ENCODE results near the gene ZSWIM8.

Gene ZSWIM8

GRCh38 chr10:73836427-73836980, 51.1 kb downstream of the ZSWIM8 start:
- no peaks in the 10 kb centered on the region for H3K4me1 Mint-ChIP-seq
- no peaks in the 10 kb centered on the region for H3K9me3 Mint-ChIP-seq
- ATAC-seq (no peak), DNase-seq (no peak)
- H3K4me3 Mint-ChIP-seq = no peak overlapping the region
- H3K27ac Mint-ChIP-seq = no peak overlapping the region
- H3K27me3 Mint-ChIP-seq = no peaks in the 10 kb centered on the region

- Mint-ChIP-seq H3K9me3 (no peaks in the 10 kb centered on the region), H3K27me3 (no peaks in the 10 kb centered on the region), H3K27ac (peak overlapping the region in 1 of 2 donors; percentile 34), H3K4me1 (no peaks in the 10 kb centered on the region), H3K4me3 (no peak overlapping the region)
- DNase-seq (no peak), ATAC-seq (no peak)
Observed at GRCh38 chr10:73837072-73837471, 51.7 kb downstream of the ZSWIM8 start.

GRCh38 chr10:73838008-73838567, 52.7 kb downstream of the ZSWIM8 start:
- Mint-ChIP-seq H3K9me3 (no peaks in the 10 kb centered on the region), H3K4me3 (no peak overlapping the region), H3K27ac (peak overlapping the region in 1 of 2 donors; percentile 54), H3K4me1 (no peaks in the 10 kb centered on the region), H3K27me3 (no peaks in the 10 kb centered on the region)
- ATAC-seq (no peak), DNase-seq (no peak)

GRCh38 chr10:73838827-73839226, 53.4 kb downstream of the ZSWIM8 start:
- Mint-ChIP-seq H3K4me3 (no peak overlapping the region), H3K4me1 (no peaks in the 10 kb centered on the region), H3K27me3 (no peaks in the 10 kb centered on the region), H3K9me3 (no peaks in the 10 kb centered on the region), H3K27ac (peak overlapping the region in 1 of 2 donors; percentile 34)
- no peak for DNase-seq
- no peak for ATAC-seq

- DNase-seq (no peak), ATAC-seq (no peak)
- Mint-ChIP-seq H3K27me3 (no peaks in the 10 kb centered on the region), H3K9me3 (no peaks in the 10 kb centered on the region), H3K4me3 (no peak overlapping the region), H3K27ac (no peak overlapping the region), H3K4me1 (no peaks in the 10 kb centered on the region)
Observed at GRCh38 chr10:73839276-73839966, 54.0 kb downstream of the ZSWIM8 start.

- Mint-ChIP-seq H3K27me3 (no peaks in the 10 kb centered on the region), H3K4me3 (no peak overlapping the region), H3K27ac (peak overlapping the region in 1 of 2 donors; percentile 38), H3K4me1 (no peaks in the 10 kb centered on the region), H3K9me3 (no peaks in the 10 kb centered on the region)
- no peak for DNase-seq
- no peak for ATAC-seq
Observed at GRCh38 chr10:73840056-73840402, 54.6 kb downstream of the ZSWIM8 start.

GRCh38 chr10:73840403-73841060, 55.1 kb downstream of the ZSWIM8 start:
- Mint-ChIP-seq H3K27ac (peak overlapping the region in 1 of 2 donors; percentile 38), H3K4me1 (no peaks in the 10 kb centered on the region), H3K27me3 (no peaks in the 10 kb centered on the region), H3K4me3 (no peak overlapping the region), H3K9me3 (no peaks in the 10 kb centered on the region)
- ATAC-seq = no peak
- DNase-seq = no peak

GRCh38 chr10:73841061-73841421, 55.6 kb downstream of the ZSWIM8 start:
- DNase-seq (no peak), ATAC-seq (no peak)
- no peaks in the 10 kb centered on the region for H3K9me3 Mint-ChIP-seq
- H3K27me3 Mint-ChIP-seq = no peaks in the 10 kb centered on the region
- H3K4me1 Mint-ChIP-seq = no peaks in the 10 kb centered on the region
- H3K27ac Mint-ChIP-seq = no peak overlapping the region
- H3K4me3 Mint-ChIP-seq = no peak overlapping the region

- Mint-ChIP-seq H3K9me3 (no peaks in the 10 kb centered on the region), H3K4me1 (no peaks in the 10 kb centered on the region), H3K4me3 (no peak overlapping the region), H3K27me3 (no peaks in the 10 kb centered on the region), H3K27ac (peak overlapping the region in 1 of 2 donors; percentile 28)
- DNase-seq (no peak), ATAC-seq (no peak)
Observed at GRCh38 chr10:73841526-73842285, 56.3 kb downstream of the ZSWIM8 start.

- no peak overlapping the region for H3K4me3 Mint-ChIP-seq
- H3K27me3 Mint-ChIP-seq = no peaks in the 10 kb centered on the region
- DNase-seq = no peak
- H3K9me3 Mint-ChIP-seq = no peaks in the 10 kb centered on the region
- ATAC-seq = no peak
- no peak overlapping the region for H3K27ac Mint-ChIP-seq
- no peaks in the 10 kb centered on the region for H3K4me1 Mint-ChIP-seq
Observed at GRCh38 chr10:73842349-73842748, 56.9 kb downstream of the ZSWIM8 start.

- ATAC-seq = no peak
- Mint-ChIP-seq H3K9me3 (no peaks in the 10 kb centered on the region), H3K27me3 (no peaks in the 10 kb centered on the region), H3K4me1 (no peaks in the 10 kb centered on the region), H3K4me3 (no peak overlapping the region), H3K27ac (no peak overlapping the region)
- DNase-seq = no peak
Observed at GRCh38 chr10:73843261-73843660, 57.9 kb downstream of the ZSWIM8 start.

GRCh38 chr10:73847031-73847430, 61.6 kb downstream of the ZSWIM8 start:
- no peak overlapping the region for H3K27ac Mint-ChIP-seq
- H3K4me3 Mint-ChIP-seq = no peak overlapping the region
- H3K27me3 Mint-ChIP-seq = no peaks in the 10 kb centered on the region
- DNase-seq (no peak), ATAC-seq (no peak)
- H3K9me3 Mint-ChIP-seq = no peaks in the 10 kb centered on the region
- H3K4me1 Mint-ChIP-seq = peaks cover 16% of the 10 kb centered on the region

GRCh38 chr10:73848821-73849489, 63.5 kb downstream of the ZSWIM8 start:
- Mint-ChIP-seq H3K4me3 (peak overlapping the region in 1 of 2 donors; percentile 60), H3K27me3 (no peaks in the 10 kb centered on the region), H3K9me3 (no peaks in the 10 kb centered on the region), H3K4me1 (peaks cover 31% of the 10 kb centered on the region), H3K27ac (no peak overlapping the region)
- peak; percentile 100 for ATAC-seq
- DNase-seq = peak; percentile 90 to 92

GRCh38 chr10:73850211-73850610, 64.8 kb downstream of the ZSWIM8 start:
- Mint-ChIP-seq H3K27ac (no peak overlapping the region), H3K4me3 (no peak overlapping the region), H3K4me1 (peaks cover 43% of the 10 kb centered on the region), H3K9me3 (no peaks in the 10 kb centered on the region), H3K27me3 (no peaks in the 10 kb centered on the region)
- no peak for DNase-seq
- no peak for ATAC-seq

GRCh38 chr10:73850863-73851461, 65.6 kb downstream of the ZSWIM8 start:
- Mint-ChIP-seq H3K4me1 (peaks cover 51% of the 10 kb centered on the region), H3K27me3 (no peaks in the 10 kb centered on the region), H3K9me3 (no peaks in the 10 kb centered on the region), H3K4me3 (no peak overlapping the region), H3K27ac (no peak overlapping the region)
- no peak for DNase-seq
- no peak for ATAC-seq
